HepG2 (cell line): ENCODE measurements around the gene TMEM121. TPM values are rescaled to one million over a fixed set of nuclear protein-coding genes. Genes with fewer than 3 reads are reported as not detected.

Experiments
- CAMTA2 ChIP-seq: sonication (generic); formaldehyde crosslinking; IDR thresholded peaks from 2 replicates; pipeline ENCODE4 v1.4.0; 2020; ENCODE audit warnings: mild to moderate bottlenecking, missing genetic modification reagents, borderline replicate concordance
- CHD2 ChIP-seq: IDR thresholded peaks from 2 replicates; pipeline ENCODE4 v1.6.1; 2011; ENCODE audit warnings: low read depth, low read length, improper control_type of control experiment
- ETV6 ChIP-seq: sonication (generic); formaldehyde crosslinking; conservative IDR thresholded peaks from 2 replicates; pipeline ENCODE4 v1.4.0; 2020; ENCODE audit warnings: missing genetic modification reagents
- FOXK1 ChIP-seq: sonication (generic); formaldehyde crosslinking; IDR thresholded peaks from 2 replicates; pipeline ENCODE4 v1.4.0; 2020; ENCODE audit warnings: low read depth, missing genetic modification reagents, borderline replicate concordance
- GFI1 ChIP-seq: sonication (generic); formaldehyde crosslinking; IDR thresholded peaks from 2 replicates; pipeline ENCODE4 v1.5.0; 2020; ENCODE audit warnings: missing genetic modification reagents, mild to moderate bottlenecking, borderline replicate concordance
- GMEB2 ChIP-seq: IDR thresholded peaks from 2 replicates; pipeline ENCODE4 v1.6.1; 2016; ENCODE audit warnings: missing biosample characterization, missing genetic modification reagents, low read depth
- LCORL ChIP-seq, 2 experiments: fragments of 450-650 bp in 1 of 2; sonication (generic) in 1 of 2; formaldehyde crosslinking in 1 of 2; IDR thresholded peaks; 2 replicates each; pipeline versions ENCODE4 v1.5.0 to v1.6.1; 2017 to 2020; ENCODE audit warnings: antibody characterized with exemption in 1 of 2, missing genetic modification reagents in 1 of 2
- PATZ1 ChIP-seq: sonication (generic); formaldehyde crosslinking; IDR thresholded peaks from 2 replicates; pipeline ENCODE4 v1.4.0; 2020; ENCODE audit warnings: missing genetic modification reagents
- PRDM10 ChIP-seq: sonication (generic); formaldehyde crosslinking; IDR thresholded peaks from 2 replicates; pipeline ENCODE4 v1.4.0; 2020; ENCODE audit warnings: low read depth, missing genetic modification reagents
- SAP130 ChIP-seq: IDR thresholded peaks from 2 replicates; pipeline ENCODE4 v1.6.1; 2016; ENCODE audit warnings: low read depth
- SIN3A ChIP-seq: IDR thresholded peaks from 2 replicates; pipeline ENCODE4 v1.6.1; 2011; ENCODE audit warnings: low read depth, mild to moderate bottlenecking, control low read depth, low read length, borderline replicate concordance
- SMARCE1 ChIP-seq: fragments of 450-650 bp; IDR thresholded peaks from 2 replicates; pipeline ENCODE4 v1.6.1; 2017; ENCODE audit warnings: borderline replicate concordance
- SOX13 ChIP-seq, 3 experiments: fragments of 450-650 bp in 1 of 3; sonication (generic) in 1 of 3; formaldehyde crosslinking in 1 of 3; IDR thresholded peaks in 2 of 3; conservative IDR thresholded peaks in 1 of 3; 2 replicates each; pipeline versions ENCODE4 v1.5.0 to v1.6.1; 2016 to 2020; ENCODE audit warnings: antibody characterized with exemption in 1 of 3, mild to moderate bottlenecking in 1 of 3, missing compliant biosample characterization in 1 of 3, missing genetic modification reagents in 1 of 3, moderate library complexity in 1 of 3
- SP5 ChIP-seq: IDR thresholded peaks from 2 replicates; pipeline ENCODE4 v1.6.1; 2016; ENCODE audit warnings: low read depth, borderline replicate concordance
- TMF1 ChIP-seq: sonication (generic); formaldehyde crosslinking; IDR thresholded peaks from 2 replicates; pipeline ENCODE4 v1.8.1; 2022; ENCODE audit warnings: low read depth, missing genetic modification reagents
- ZFP91 ChIP-seq: sonication (generic); formaldehyde crosslinking; IDR thresholded peaks from 2 replicates; pipeline ENCODE4 v1.9.0; 2022; ENCODE audit warnings: missing genetic modification reagents, mild to moderate bottlenecking, borderline replicate concordance
- ZFY ChIP-seq: sonication (generic); formaldehyde crosslinking; IDR thresholded peaks from 2 replicates; pipeline ENCODE4 v1.4.0; 2020; ENCODE audit warnings: missing genetic modification reagents
- ZNF260 ChIP-seq: sonication (generic); formaldehyde crosslinking; IDR thresholded peaks from 2 replicates; pipeline ENCODE4 v1.4.0; 2020; ENCODE audit warnings: missing genetic modification reagents, low read depth, mild to moderate bottlenecking, borderline replicate concordance
- ZNF326 ChIP-seq: sonication (generic); formaldehyde crosslinking; IDR thresholded peaks from 2 replicates; pipeline ENCODE4 v1.4.0; 2020; ENCODE audit warnings: missing genetic modification reagents, borderline replicate concordance
- polyA plus RNA-seq, 8 experiments: library from polyadenylated mRNA; depleted of rRNA in 3 of 8; stranded (reverse) in 7 of 8; unstranded in 1 of 8; fragments of >200 nt; fragmentation: Illumina TruSeq in 4 of 8; extraction: Trizol in 4 of 8; gene quantifications; 2 replicates each; pipeline versions ENCODE4 v1.2.1 to v1.2.3, GENCODE V29; 2011 to 2016; ENCODE audit warnings: low read depth in 4 of 8, missing spikeins in 1 of 8, mixed read lengths in 1 of 8; ENCODE audit not compliant: insufficient read depth in 1 of 8
- total RNA-seq, 5 experiments: library from RNA; depleted of rRNA; stranded (reverse); fragments of >200 nt; fragmentation: Illumina TruSeq; extraction: Trizol; gene quantifications; 2 replicates each; pipeline ENCODE4 v1.2.3, GENCODE V29; 2016; ENCODE audit warnings: low read depth in 1 of 5

The TMEM121 gene
- total and polyA plus RNA-seq, 2 of the 13 experiments (the other 11 are each of a cell fraction or from before 2014, with no cell fraction given): 6.6 to 19.0 TPM

- 0 out of 2 replicates have a peak, but pooled peaks have one; percentile 57 for TF ChIP-seq FOXK1 (CRISPR knock-in tag)
- no peak for TF ChIP-seq GMEB2 (CRISPR knock-in tag)
- no peak for TF ChIP-seq SMARCE1
- peak; percentile 40; the same call in 1 of the 2 replicates for TF ChIP-seq SIN3A
- no peak for TF ChIP-seq ETV6 (CRISPR knock-in tag)
- no peak for TF ChIP-seq CHD2
- TF ChIP-seq LCORL (IDR thresholded peaks at IDR 0.05): no peak
- 0 out of 2 replicates have a peak, but pooled peaks have one; percentile 44 for TF ChIP-seq LCORL (CRISPR knock-in tag; IDR thresholded peaks at IDR 0.05)
- no peak for TF ChIP-seq TMF1
- no peak for TF ChIP-seq CAMTA2
- TF ChIP-seq ZNF260 (CRISPR knock-in tag): no peak
- peak; percentile 78 for TF ChIP-seq PATZ1 (CRISPR knock-in tag)
- peak; percentile 52; the same call in 1 of the 2 replicates for TF ChIP-seq ZFP91 (CRISPR knock-in tag)
- TF ChIP-seq ZFY (CRISPR knock-in tag): peak; percentile 29; the same call in 1 of the 2 replicates
- TF ChIP-seq GFI1: peak; percentile 65; the same call in 1 of the 2 replicates
- no peak for TF ChIP-seq SOX13 (IDR thresholded peaks at IDR 0.05)
- TF ChIP-seq SOX13 (CRISPR knock-in tag; conservative IDR thresholded peaks at IDR 0.05 in 1 of 2, IDR thresholded peaks at IDR 0.05 in 1 of 2): peak in 1 of 2 experiments; percentile 27; a peak in 1 of 4 replicates
- TF ChIP-seq ZNF326 (CRISPR knock-in tag): no peak
- peak; percentile 84 for TF ChIP-seq SP5 (CRISPR knock-in tag)
- TF ChIP-seq SAP130 (CRISPR knock-in tag): peak; percentile 37
- peak; percentile 75; the same call in 1 of the 2 replicates for TF ChIP-seq PRDM10 (CRISPR knock-in tag)
Observed at GRCh38 chr14:105529569-105530284, 3.3 kb downstream of the TMEM121 start (continued).
